Transverse colon (tissue), 4 donors: ENCODE measurements around the gene CELF4. TPM values are rescaled to one million over a fixed set of nuclear protein-coding genes. Genes with fewer than 3 reads are reported as not detected.

Experiments used
- DNase-seq: peaks from one replicate; pipeline ENCODE4 v3.0.0-alpha.2; 2019
- H3K27ac ChIP-seq, 4 donors: fragments of 200-600 bp; sonication (generic); 2 replicates each; pipeline ENCODE4 v1.5.1; 2016 to 2018; ENCODE audit warnings: inconsistent platforms in 4 of 4
- H3K27me3 ChIP-seq: fragments of 200-600 bp; sonication (generic); 2 replicates; pipeline ENCODE4 v1.5.1; 2017; ENCODE audit warnings: inconsistent platforms
- H3K36me3 ChIP-seq, 4 donors: fragments of 200-600 bp; sonication (generic); 2 replicates each; pipeline ENCODE4 v1.5.1; 2017 to 2019; ENCODE audit warnings: inconsistent platforms in 4 of 4
- H3K4me1 ChIP-seq, 4 donors: fragments of 200-600 bp; sonication (generic); 2 replicates each; pipeline ENCODE4 v1.5.1; 2017 to 2020; ENCODE audit warnings: inconsistent platforms in 4 of 4
- H3K4me3 ChIP-seq, 4 donors: fragments of 200-600 bp; sonication (generic); 1 replicate in 1 of 4; 2 replicates in 3 of 4; pipeline versions ENCODE4 v1.5.1 to v1.6.1; 2017 to 2019; ENCODE audit warnings: inconsistent platforms in 4 of 4
- H3K9me3 ChIP-seq, 2 donors: fragments of 200-600 bp; sonication (generic); 2 replicates each; pipeline ENCODE4 v1.5.1; 2017 to 2019; ENCODE audit warnings: inconsistent platforms in 2 of 2
- EP300 ChIP-seq: sonication (generic); formaldehyde crosslinking; IDR thresholded peaks from one replicate; pipeline ENCODE4 v1.6.1; 2017; ENCODE audit warnings: antibody characterized with exemption, low read depth
- POLR2A ChIP-seq: fragments of 450-650 bp; IDR thresholded peaks from one replicate; pipeline ENCODE4 v1.6.1; 2016; ENCODE audit warnings: antibody characterized with exemption, mild to moderate bottlenecking, moderate library complexity
- POLR2AphosphoS5 ChIP-seq, 3 donors: sonication (generic); formaldehyde crosslinking; IDR thresholded peaks; one replicate each; pipeline ENCODE4 v1.6.1; 2016; ENCODE audit warnings: antibody characterized with exemption in 3 of 3
- WGBS, 2 donors: methylation state at CpG; one replicate each; pipeline ENCODE4 v1.1.5; 2018; ENCODE audit warnings: low coverage in 1 of 2; 5-methylcytosine and 5-hydroxymethylcytosine counted together
- in situ Hi-C, 4 donors: fragments of 200-750 bp; cut with MboI; loops; one replicate each; pipeline versions ENCODE4 v1.15.0 to v1.15.1; 2017; ENCODE audit warnings: low sequenced_read_pairs in 3 of 4, low pct_ligation_motif_present in 1 of 4, low pct_unique_long_range_greater_than_20kb in 1 of 4
- intact Hi-C: fragments of 100-400 bp; cut with DNase I; formaldehyde crosslinking; loops from one replicate; pipeline ENCODE4 v1.15.1; 2023; ENCODE audit warnings: low total_unique reads
- total RNA-seq, 4 donors: library from RNA; depleted of rRNA; stranded (reverse); fragments of >200 nt; gene quantifications; one replicate each; pipeline ENCODE4 v1.1.0, GENCODE V29; 2016
- TF ChIP-seq, protein P1 (sequence below), 5 experiments: fragments of 200-600 bp in 3 of 5; fragments of 450-650 bp in 2 of 5; sonication (generic) in 3 of 5; IDR thresholded peaks; 1 replicate in 2 of 5; 2 replicates in 3 of 5; pipeline ENCODE4 v1.5.1; 2016 to 2017; ENCODE audit warnings: antibody characterized with exemption in 5 of 5, inconsistent platforms in 3 of 5, mild to moderate bottlenecking in 2 of 5, moderate library complexity in 1 of 5

The CELF4 gene
- total RNA-seq, 4 donors from 2014 or later = 0.14 to 0.75 TPM; not detected in 2

DNA sequence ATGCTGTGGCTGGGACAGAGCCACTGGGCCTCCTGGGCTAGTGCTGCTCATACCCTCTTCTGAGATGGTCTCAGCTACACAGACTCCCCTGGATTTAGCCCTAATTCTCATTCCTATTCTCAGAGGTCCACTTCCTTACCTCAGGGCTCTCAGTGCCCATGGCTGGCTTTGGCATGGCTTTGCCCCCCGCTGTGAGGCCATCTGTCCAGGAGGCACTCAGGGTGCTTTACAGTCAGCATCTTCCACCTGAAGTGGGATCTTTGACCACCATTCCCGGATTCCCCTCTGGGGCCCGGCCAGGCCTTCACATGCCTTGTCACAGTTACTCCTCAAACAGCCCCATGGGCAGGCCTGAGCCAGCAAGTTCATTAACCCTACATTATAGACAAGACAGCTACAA, 161.8 kb downstream of the CELF4 start:
- no peak overlapping the region for H3K4me3 ChIP-seq
- peaks cover 0 to 5% (median 0%) of the 10 kb centered on the region in 4 donors for H3K4me1 ChIP-seq
- H3K27ac ChIP-seq = no peak overlapping the region
- TF ChIP-seq EP300 (no peak), POLR2AphosphoS5 (IDR thresholded peaks at IDR 0.05) (no peak), POLR2A (no peak)
- TF ChIP-seq, protein P1, sequence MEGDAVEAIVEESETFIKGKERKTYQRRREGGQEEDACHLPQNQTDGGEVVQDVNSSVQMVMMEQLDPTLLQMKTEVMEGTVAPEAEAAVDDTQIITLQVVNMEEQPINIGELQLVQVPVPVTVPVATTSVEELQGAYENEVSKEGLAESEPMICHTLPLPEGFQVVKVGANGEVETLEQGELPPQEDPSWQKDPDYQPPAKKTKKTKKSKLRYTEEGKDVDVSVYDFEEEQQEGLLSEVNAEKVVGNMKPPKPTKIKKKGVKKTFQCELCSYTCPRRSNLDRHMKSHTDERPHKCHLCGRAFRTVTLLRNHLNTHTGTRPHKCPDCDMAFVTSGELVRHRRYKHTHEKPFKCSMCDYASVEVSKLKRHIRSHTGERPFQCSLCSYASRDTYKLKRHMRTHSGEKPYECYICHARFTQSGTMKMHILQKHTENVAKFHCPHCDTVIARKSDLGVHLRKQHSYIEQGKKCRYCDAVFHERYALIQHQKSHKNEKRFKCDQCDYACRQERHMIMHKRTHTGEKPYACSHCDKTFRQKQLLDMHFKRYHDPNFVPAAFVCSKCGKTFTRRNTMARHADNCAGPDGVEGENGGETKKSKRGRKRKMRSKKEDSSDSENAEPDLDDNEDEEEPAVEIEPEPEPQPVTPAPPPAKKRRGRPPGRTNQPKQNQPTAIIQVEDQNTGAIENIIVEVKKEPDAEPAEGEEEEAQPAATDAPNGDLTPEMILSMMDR (IDR thresholded peaks at IDR 0.05) = no peak
- no peaks in the 10 kb centered on the region for H3K36me3 ChIP-seq
- intact Hi-C loops = no loop called here
- WGBS, 2 donors = 87% methylated on average over 3 of the region's 3 CpGs; no CpG with 5 or more reads in 1 of the 2 donors
- in situ Hi-C loops = no loop called here
- H3K9me3 ChIP-seq = no peaks in the 10 kb centered on the region
- no peaks in the 10 kb centered on the region for H3K27me3 ChIP-seq
- no peak for DNase-seq

DNA sequence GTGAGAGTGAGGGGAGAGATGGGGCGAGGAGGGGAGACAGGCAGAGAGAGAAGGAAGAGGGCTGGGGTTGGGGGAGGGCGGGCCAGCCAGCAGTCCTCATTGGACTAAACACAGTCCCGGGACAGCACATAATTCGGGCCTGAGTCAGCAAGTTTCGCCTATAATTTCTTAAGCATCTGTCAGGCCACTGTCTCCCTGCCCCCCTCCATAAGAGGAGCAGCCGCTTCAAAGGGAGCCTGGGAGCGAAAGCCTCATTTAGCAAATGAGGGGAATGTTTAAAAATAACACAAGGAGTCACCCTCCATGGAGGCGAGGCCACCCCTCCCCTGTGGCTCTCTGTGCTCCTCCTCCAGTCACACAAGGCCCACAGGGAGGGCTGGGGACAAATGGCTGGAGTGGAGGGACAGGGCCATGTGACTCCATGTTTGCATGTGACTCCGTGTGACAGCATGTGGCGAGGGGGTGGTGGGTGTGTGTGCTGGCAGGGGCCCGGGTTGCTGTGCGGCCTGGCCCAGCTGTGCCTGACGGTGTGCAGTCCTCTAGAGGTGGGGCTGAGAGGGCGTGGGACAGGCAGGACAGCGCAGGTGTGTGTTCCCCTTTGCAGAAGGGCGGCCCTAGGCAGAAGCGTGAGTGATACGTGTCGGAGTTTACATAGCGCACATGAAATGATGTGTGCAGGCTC, 162.4 kb downstream of the CELF4 start:
- in situ Hi-C loops (no loop called here), intact Hi-C loops (no loop called here)
- no peak overlapping the region for H3K27ac ChIP-seq
- peaks cover 0 to 5% (median 0%) of the 10 kb centered on the region in 4 donors for H3K4me1 ChIP-seq
- no peak overlapping the region for H3K4me3 ChIP-seq
- 54 to 60% methylated on average over 9 to 20 of the region's 20 CpGs for WGBS, 2 donors
- H3K9me3 ChIP-seq = no peaks in the 10 kb centered on the region
- H3K27me3 ChIP-seq = no peaks in the 10 kb centered on the region
- TF ChIP-seq EP300 = no peak
- no peak for TF ChIP-seq POLR2A
- H3K36me3 ChIP-seq = no peaks in the 10 kb centered on the region
- DNase-seq = no peak

DNA sequence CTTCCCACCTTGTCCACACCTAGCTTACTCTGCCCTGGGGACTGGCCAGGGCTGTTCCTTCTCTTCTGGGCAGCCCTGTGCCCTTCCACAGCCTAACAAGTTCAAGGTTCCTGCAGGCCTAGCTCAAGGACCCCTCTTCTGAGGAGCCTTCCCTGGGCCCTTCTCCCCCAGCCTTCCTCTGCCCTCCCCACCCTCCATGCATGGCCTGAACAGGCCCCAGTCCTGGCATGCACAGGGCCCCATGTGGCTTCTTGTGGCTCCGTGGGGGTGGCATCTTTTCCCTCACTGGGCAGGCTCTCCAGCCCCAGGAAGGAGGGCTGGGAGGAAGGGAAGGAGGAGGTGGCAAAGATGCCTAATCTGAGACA, 162.9 kb downstream of the CELF4 start:
- WGBS, 2 donors = 17% methylated on average over 1 of the region's 1 CpG; no CpG with 5 or more reads in 1 of the 2 donors
- TF ChIP-seq POLR2A (no peak), POLR2AphosphoS5 (IDR thresholded peaks at IDR 0.05) (no peak), EP300 (no peak)
- TF ChIP-seq, protein P1 (IDR thresholded peaks at IDR 0.05) = no peak
- Histone ChIP-seq H3K27ac (no peak overlapping the region), H3K4me3 (no peak overlapping the region), H3K4me1 (peaks cover 0 to 5% (median 0%) of the 10 kb centered on the region in 4 donors), H3K27me3 (no peaks in the 10 kb centered on the region), H3K9me3 (no peaks in the 10 kb centered on the region), H3K36me3 (no peaks in the 10 kb centered on the region)
- intact Hi-C loops = no loop called here
- in situ Hi-C loops = no loop called here
- DNase-seq = no peak

DNA sequence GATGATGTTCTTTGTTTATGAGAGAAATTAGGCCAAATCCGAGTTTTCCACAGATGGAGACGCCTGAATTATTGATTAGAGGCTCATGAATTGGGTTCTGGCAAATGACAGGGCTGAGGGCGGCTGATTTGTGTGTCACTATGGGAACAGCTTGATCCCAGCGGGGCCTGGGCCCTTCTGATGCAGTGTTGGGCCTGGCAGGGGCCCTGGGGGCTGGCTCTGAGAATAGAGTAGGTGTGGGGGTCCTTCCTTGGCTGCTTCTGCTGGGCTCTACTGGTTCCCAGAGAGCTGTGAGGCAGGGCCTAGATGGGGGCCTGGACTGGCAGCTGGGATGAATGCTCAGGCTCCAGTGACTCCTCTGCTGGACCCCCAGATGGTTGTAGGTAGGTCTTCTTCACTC, 164.8 kb downstream of the CELF4 start:
- intact Hi-C loops (no loop called here), in situ Hi-C loops (no loop called here)
- Histone ChIP-seq H3K9me3 (no peaks in the 10 kb centered on the region), H3K36me3 (no peaks in the 10 kb centered on the region), H3K27ac (no peak overlapping the region), H3K4me1 (peaks cover 0 to 5% (median 0%) of the 10 kb centered on the region in 4 donors), H3K4me3 (no peak overlapping the region), H3K27me3 (no peaks in the 10 kb centered on the region)
- WGBS, 2 donors = 67% methylated on average over 4 of the region's 4 CpGs; no CpG with 5 or more reads in 1 of the 2 donors
- TF ChIP-seq, protein P1 (IDR thresholded peaks at IDR 0.05) = no peak
- no peak for TF ChIP-seq POLR2AphosphoS5 (IDR thresholded peaks at IDR 0.05)
- no peak for TF ChIP-seq POLR2A
- TF ChIP-seq EP300 = no peak
- DNase-seq = no peak
